Neural cell (in vitro differentiated cells): ENCODE data around the gene IDH3G.

ENCODE experiments used
- EP300 ChIP-seq: fragments of 450-650 bp; conservative IDR thresholded peaks from 2 replicates; pipeline ENCODE4 v1.6.1; 2014; ENCODE audit warnings: antibody characterized with exemption, mild to moderate bottlenecking, moderate library complexity; ENCODE audit not compliant: poor library complexity, severe bottlenecking
- EZH2 ChIP-seq: fragments of 200-600, 300-800 bp; shearing (Covaris generic), sonication (generic); IDR thresholded peaks from 2 replicates; pipeline ENCODE4 v1.6.1; 2014; ENCODE audit warnings: antibody characterized with exemption, low read length, borderline replicate concordance, mild to moderate bottlenecking; ENCODE audit not compliant: insufficient read depth, poor library complexity, severe bottlenecking
- TF ChIP-seq, protein P1 (sequence below): IDR thresholded peaks from 2 replicates; pipeline ENCODE4 v1.6.1; 2012; ENCODE audit warnings: borderline replicate concordance

DNA sequence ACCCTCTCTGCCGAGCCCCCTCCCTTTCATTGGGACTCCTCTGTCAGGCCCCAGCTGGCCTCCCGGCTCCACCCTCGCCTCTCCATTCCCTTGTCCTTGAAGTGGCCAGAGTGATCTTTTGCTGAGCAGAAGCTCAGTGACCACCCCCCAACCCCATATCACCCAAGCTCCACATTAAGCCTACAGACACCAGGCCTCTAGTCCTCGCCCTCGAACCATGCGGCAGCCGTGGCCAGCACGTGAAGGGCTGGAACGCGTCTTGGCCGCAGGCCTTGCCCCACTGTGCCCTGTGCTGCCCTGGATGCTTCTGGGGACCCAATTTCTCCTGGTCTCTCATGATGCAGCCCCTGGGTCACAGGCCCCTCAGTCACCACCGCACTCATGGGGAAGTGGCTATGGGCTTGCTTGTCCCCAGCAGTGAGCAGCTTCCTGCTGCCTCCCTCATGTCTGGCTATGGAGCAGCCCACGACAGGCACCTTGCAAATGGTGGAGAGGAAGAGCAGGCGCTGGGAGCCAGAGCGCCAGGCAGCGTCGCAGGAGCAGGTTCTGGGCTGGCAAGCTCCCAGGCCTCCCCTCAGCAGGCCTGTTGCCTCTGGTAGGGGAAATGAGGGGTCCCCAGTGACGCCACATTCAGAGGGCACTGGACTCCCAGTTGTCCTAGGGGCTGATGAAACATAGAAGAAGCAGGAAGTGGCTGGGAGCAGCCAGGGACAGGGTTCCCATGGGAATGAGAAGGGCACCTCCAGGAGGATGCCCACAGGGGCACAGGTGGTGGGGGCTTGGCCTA, 14.1 kb downstream of the IDH3G start:
- TF ChIP-seq EP300 (no peak), EZH2 (no peak)
- TF ChIP-seq, protein P1, sequence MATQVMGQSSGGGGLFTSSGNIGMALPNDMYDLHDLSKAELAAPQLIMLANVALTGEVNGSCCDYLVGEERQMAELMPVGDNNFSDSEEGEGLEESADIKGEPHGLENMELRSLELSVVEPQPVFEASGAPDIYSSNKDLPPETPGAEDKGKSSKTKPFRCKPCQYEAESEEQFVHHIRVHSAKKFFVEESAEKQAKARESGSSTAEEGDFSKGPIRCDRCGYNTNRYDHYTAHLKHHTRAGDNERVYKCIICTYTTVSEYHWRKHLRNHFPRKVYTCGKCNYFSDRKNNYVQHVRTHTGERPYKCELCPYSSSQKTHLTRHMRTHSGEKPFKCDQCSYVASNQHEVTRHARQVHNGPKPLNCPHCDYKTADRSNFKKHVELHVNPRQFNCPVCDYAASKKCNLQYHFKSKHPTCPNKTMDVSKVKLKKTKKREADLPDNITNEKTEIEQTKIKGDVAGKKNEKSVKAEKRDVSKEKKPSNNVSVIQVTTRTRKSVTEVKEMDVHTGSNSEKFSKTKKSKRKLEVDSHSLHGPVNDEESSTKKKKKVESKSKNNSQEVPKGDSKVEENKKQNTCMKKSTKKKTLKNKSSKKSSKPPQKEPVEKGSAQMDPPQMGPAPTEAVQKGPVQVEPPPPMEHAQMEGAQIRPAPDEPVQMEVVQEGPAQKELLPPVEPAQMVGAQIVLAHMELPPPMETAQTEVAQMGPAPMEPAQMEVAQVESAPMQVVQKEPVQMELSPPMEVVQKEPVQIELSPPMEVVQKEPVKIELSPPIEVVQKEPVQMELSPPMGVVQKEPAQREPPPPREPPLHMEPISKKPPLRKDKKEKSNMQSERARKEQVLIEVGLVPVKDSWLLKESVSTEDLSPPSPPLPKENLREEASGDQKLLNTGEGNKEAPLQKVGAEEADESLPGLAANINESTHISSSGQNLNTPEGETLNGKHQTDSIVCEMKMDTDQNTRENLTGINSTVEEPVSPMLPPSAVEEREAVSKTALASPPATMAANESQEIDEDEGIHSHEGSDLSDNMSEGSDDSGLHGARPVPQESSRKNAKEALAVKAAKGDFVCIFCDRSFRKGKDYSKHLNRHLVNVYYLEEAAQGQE, result no peak
